HG02973 (cell line): ENCODE data around the gene GBF1.
A peak's percentile ranks its signal among the peaks of the same experiment; 100 is the strongest.

Source experiments
- ATAC-seq: cut with Tn5 transposase; IDR thresholded peaks from one replicate; pipeline ENCODE4 v1.9.1; 2021; ENCODE audit warnings: moderate library complexity; ENCODE audit not compliant: unreplicated experiment

GBF1 gene

DNA sequence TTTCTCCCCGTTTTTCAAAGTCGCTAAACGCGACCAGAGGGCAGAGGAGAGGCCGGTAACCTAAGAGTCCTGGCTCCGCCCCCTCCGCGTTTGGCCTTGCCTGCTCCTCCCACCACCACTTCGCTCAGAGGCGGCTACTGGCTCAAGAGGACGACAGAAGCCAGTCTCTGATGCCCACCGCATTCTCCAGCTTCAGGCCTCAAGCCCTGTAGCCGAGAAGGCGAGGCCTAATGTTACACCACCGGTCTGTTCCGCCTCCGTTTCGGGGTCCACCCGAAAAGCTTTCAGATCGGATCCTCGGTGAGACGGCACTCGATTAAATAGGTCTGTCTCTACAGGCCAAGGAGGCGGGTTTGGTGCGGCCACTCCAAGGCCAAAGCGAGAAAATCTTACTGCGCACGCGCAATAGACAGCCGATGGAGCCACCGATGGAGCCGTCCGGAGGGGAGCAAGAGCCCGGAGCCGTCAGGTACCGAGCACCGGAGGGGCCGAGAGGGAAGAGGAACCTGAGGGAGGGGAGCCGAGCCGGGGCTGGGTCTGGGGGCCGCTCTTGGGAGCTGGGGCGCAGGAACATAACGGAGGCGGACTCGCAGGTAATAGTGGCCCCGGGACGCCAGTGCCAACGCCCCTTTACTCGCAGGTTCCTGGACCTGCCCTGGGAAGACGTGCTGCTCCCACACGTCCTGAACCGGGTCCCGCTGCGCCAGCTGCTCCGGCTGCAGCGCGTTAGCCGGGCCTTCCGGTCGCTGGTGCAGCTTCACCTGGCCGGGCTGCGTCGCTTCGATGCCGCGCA is 175.6 kb downstream of the GBF1 start, which contains the start of gene FBXL15:
Gene FBXL15 (plus strand): TSS at position 123 of the 793 bp plus-strand sequence. CDS start 294 bp downstream, at position 417.
- ATAC-seq = peak; percentile 58

DNA sequence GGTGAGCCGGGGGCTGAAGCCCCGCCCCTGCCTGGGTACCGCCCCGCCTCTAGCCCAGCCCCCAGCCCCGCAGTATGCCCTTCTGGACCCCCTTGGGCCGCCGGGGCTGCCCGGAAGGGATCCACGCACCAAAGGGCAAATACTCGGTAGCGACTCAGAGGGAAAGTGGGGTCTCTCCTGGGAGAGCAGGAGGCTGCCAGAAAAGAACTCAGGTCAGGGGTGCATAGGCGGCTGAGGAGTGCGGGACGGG is 176.1 kb downstream of the GBF1 start:
- peak; percentile 4 for ATAC-seq

DNA sequence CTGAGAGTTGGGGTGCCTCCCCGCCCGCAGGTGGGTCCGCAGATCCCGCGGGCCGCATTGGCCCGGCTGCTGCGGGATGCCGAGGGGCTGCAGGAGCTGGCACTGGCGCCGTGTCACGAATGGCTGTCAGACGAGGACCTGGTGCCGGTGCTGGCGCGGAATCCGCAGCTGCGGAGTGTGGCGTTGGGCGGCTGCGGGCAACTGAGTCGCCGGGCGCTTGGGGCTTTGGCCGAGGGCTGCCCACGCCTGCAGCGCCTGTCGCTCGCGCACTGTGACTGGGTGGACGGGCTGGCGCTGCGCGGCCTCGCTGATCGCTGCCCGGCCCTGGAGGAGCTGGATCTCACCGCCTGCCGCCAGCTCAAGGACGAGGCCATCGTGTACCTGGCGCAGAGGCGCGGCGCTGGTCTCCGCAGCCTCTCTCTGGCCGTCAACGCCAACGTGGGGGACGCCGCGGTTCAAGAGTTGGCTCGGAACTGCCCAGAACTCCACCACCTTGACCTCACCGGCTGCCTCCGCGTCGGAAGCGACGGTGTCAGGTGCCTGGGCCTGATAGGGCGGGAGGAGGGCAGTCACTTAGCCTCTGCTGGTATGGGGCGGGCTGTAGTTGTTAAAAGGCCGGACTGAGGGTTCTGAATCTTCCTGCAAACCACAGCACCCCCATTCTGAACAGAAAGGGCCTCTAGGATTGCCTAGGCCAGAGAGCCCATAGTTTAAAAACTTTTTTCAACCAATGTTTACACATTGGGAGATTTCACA is 176.6 kb downstream of the GBF1 start:
- ATAC-seq = no peak

DNA sequence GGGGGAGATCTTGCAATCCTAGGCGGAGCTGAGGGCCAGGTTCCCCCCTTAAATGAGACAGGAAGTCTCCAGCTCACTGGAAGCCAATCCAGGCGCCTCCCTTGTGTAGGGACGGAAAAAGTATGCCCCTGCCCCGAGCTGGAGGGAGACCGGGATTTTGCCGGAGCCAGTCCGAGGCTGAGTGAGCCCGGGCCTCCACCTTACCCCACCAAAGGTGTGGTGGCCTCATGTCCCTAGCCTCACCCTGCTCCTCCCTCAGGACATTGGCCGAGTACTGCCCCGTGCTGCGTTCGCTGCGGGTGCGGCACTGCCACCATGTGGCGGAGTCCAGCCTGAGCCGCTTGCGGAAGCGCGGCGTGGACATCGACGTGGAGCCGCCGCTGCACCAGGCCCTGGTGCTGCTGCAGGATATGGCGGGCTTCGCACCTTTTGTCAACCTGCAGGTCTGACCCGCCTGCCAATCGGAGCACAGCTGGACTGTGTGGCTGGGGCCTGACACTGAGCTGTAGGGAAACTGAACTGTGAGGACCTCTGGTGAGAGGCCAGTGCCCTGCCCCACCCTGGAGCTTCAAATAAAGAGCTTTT is 177.3 kb downstream of the GBF1 start:
- no peak for ATAC-seq

DNA sequence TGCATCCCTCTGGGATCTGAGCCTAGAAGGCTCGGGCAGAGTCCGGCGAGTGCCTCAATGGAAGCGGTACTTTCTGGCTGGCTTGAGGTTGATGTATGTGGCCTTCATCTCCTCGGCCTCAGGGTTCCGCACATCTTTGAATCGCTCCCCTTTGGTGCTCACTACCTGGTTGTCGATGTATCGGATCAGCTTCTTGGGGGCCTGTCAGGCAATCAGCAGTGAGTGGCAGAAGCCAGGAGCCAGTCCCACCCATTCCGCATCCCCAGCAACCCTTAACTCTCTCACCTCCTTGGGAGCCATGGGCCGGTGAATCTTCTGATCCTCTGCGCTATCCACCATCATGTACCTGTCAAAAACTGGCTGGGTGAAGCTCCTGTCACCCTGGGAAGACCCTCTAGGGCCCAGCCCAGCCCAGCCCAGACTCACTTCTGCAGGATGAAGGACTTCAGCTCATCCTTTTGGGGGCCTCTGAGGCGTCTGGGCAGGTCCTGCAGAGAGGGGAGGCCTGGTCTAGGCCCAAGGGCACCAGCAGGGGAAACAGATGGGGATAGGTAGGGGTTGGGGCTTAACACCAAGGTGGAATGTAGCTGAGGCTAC is 178.1 kb downstream of the GBF1 start:
- no peak for ATAC-seq

DNA sequence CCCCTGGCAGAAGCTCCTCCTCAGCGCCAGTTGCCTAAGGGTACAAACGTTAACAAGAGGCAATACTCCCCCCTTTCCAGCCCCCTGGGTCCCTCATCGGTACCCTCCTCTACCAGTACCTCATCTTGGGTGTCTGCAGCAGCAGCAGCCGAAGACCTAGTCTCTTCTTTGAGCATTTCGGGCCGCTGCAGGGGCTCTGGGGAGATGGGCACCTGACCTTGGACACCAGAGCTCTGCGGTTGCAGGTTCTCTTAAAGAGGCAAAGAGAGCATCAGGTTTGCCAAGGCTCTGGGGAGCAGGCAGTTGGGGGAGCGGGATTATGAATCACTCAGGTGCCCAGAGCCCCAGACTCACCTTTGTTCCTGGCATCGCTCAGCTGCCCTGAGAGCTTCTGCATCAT is 178.8 kb downstream of the GBF1 start:
- ATAC-seq = no peak

DNA sequence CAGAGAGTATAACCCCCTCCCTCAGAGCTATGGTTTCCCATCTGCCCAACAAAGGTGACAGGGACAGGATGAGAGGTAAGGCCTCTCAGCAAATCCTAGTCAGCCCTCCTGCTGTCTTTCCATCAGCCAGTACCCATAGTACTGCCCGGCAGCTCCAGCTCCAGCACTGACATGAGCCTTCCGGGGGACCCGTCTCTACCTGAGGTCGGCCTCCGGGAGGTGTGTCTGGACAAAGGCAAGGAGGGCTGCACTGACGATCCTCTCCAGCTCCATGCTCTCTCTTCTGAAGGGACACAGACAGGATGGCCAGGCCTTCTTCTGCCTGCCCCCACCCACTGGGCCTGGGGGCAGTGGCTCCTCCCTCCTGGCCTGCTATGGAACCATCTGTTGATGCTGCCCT is 179.6 kb downstream of the GBF1 start:
- no peak for ATAC-seq

DNA sequence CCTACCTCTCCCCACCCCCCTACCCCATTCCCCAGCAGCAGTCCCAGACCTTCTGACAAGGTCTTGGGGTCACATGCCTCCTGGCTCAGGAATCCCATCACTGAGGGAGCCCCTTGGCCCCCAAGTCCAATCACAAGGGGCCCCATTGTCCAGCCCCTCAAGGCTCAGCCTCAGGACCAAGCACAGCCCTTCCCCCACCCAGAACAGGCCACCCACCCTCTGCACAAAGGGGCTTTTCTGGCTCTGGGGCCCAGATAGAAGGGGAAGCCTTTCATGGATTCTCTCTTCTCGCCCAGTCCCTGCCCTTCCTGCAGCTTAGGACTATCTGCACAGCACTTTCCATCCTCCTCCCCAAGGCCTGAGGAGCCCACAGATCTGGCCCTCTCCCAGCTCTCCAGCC is 180.1 kb downstream of the GBF1 start:
- ATAC-seq = no peak

DNA sequence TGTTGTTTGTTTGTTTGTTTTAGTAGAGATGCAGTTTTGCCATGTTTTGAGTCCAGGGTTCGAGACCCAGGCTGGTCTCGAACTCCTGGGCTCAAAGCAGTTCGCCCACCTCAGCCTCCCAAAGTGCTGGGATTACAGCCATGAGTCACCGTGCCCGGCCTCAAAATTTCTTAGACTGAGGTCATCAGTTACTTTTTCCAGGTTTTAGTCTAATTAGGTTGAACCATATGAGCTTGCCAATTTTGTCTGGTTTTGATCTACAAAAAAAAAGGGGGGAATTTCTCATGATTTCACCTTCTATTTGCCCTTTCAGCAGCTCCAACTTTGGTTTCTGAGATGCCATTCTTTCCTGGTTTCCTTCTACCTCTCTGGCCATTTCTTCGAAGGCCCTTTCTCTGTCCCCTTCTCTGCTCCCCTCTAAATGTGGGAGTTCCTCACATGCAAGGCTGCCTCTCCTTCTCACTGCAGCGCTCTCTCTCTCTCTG is 181.5 kb downstream of the GBF1 start:
- ATAC-seq = no peak

- no peak for ATAC-seq
Measured at GRCh38 chr10:102429468-102429867, 184.1 kb downstream of the GBF1 start.

- no peak for ATAC-seq
Measured at GRCh38 chr10:102431452-102432124, 186.3 kb downstream of the GBF1 start.
